ENCODE data around the gene ZSCAN5A.
A peak's percentile ranks its signal among the peaks of the same experiment; 100 is the strongest.
"Not testable (repeated sequence)": the region's sequence is repeated elsewhere in the genome, so short reads cannot be mapped to it uniquely, and the experiment has no call there.

The ZSCAN5A gene

GRCh38 chr19:56312787-56313657, 1.6 kb downstream of the ZSCAN5A start:
- no peak for DNase-seq

GRCh38 chr19:56312342-56312741, 2.3 kb downstream of the ZSCAN5A start:
- DNase-seq: no peak

- no peak for DNase-seq
These were observed 4.2 kb downstream of the ZSCAN5A start for GRCh38 chr19:56310462-56310861.

- DNase-seq: peak; percentile 53
These were observed 5.0 kb downstream of the ZSCAN5A start for GRCh38 chr19:56309511-56310185.

GRCh38 chr19:56308792-56309191, 5.8 kb downstream of the ZSCAN5A start:
- DNase-seq: no peak

GRCh38 chr19:56307062-56307461, 7.6 kb downstream of the ZSCAN5A start:
- DNase-seq: not testable (repeated sequence)

GRCh38 chr19:56306016-56306415, 8.6 kb downstream of the ZSCAN5A start:
- DNase-seq: no peak

- no peak for DNase-seq
These were observed 10.4 kb downstream of the ZSCAN5A start for GRCh38 chr19:56304243-56304642.

- peak; percentile 2 for DNase-seq
These were observed 12.6 kb downstream of the ZSCAN5A start for GRCh38 chr19:56301886-56302620.

GRCh38 chr19:56301155-56301554, 13.5 kb downstream of the ZSCAN5A start:
- DNase-seq: no peak

GRCh38 chr19:56299688-56300087, 15.0 kb downstream of the ZSCAN5A start:
- DNase-seq: no peak

- no peak for DNase-seq
These were observed 17.6 kb downstream of the ZSCAN5A start for GRCh38 chr19:56297010-56297409.

- no peak for DNase-seq
These were observed 18.8 kb downstream of the ZSCAN5A start for GRCh38 chr19:56295531-56296455.

- no peak for DNase-seq
These were observed 20.1 kb downstream of the ZSCAN5A start for GRCh38 chr19:56294549-56294948.

- no peak for DNase-seq
These were observed 22.8 kb downstream of the ZSCAN5A start for GRCh38 chr19:56291867-56292266.

- DNase-seq: no peak
These were observed 24.5 kb downstream of the ZSCAN5A start for GRCh38 chr19:56290104-56290503.

GRCh38 chr19:56284746-56285145, 29.9 kb downstream of the ZSCAN5A start:
- no peak for DNase-seq

GRCh38 chr19:56282809-56283208, 31.8 kb downstream of the ZSCAN5A start:
- no peak for DNase-seq

GRCh38 chr19:56273563-56274117, 41.0 kb downstream of the ZSCAN5A start:
- no peak for DNase-seq

- DNase-seq: no peak
These were observed 42.4 kb downstream of the ZSCAN5A start, which contains the start of gene EDDM13 for GRCh38 chr19:56272161-56272798. Gene EDDM13 (plus strand): TSS chr19:56272748. CDS start chr19:56272835, 87 bp downstream.

GRCh38 chr19:56271151-56271550, 43.5 kb downstream of the ZSCAN5A start:
- no peak for DNase-seq

Data from CD4-positive, alpha-beta T cell treated with Interleukin-6 for 4 hours (primary cell).